ENCODE measurements around the gene PADI3.

DNA sequence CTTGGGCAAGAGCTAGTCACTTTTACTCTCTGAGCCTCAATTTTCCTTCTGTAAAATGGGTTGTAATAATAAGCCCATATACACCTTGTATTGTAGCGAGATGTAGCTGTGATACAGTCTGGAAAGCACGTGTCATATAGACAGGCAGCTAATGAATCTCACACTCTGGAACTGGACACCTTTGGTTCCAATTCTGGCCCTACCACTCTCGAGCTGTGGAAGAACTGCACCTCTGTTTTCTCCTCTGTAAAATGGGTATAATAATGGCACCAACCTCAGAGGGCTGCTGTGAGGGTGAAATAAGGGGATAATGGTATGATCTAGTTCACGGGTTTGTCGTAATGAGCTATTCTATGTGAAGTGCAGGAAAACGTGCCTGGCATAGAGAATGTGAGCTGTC lies 58.4 kb downstream of the PADI3 start:
- TF ChIP-seq, protein P1, sequence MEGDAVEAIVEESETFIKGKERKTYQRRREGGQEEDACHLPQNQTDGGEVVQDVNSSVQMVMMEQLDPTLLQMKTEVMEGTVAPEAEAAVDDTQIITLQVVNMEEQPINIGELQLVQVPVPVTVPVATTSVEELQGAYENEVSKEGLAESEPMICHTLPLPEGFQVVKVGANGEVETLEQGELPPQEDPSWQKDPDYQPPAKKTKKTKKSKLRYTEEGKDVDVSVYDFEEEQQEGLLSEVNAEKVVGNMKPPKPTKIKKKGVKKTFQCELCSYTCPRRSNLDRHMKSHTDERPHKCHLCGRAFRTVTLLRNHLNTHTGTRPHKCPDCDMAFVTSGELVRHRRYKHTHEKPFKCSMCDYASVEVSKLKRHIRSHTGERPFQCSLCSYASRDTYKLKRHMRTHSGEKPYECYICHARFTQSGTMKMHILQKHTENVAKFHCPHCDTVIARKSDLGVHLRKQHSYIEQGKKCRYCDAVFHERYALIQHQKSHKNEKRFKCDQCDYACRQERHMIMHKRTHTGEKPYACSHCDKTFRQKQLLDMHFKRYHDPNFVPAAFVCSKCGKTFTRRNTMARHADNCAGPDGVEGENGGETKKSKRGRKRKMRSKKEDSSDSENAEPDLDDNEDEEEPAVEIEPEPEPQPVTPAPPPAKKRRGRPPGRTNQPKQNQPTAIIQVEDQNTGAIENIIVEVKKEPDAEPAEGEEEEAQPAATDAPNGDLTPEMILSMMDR (IDR thresholded peaks at IDR 0.05), result no peak
- no peak for TF ChIP-seq POLR2A (IDR thresholded peaks at IDR 0.05)
- no peak for TF ChIP-seq POLR2AphosphoS5 (IDR thresholded peaks at IDR 0.05)
